Measurements from ENCODE around the gene NR1H3.

NR1H3 gene

DNA sequence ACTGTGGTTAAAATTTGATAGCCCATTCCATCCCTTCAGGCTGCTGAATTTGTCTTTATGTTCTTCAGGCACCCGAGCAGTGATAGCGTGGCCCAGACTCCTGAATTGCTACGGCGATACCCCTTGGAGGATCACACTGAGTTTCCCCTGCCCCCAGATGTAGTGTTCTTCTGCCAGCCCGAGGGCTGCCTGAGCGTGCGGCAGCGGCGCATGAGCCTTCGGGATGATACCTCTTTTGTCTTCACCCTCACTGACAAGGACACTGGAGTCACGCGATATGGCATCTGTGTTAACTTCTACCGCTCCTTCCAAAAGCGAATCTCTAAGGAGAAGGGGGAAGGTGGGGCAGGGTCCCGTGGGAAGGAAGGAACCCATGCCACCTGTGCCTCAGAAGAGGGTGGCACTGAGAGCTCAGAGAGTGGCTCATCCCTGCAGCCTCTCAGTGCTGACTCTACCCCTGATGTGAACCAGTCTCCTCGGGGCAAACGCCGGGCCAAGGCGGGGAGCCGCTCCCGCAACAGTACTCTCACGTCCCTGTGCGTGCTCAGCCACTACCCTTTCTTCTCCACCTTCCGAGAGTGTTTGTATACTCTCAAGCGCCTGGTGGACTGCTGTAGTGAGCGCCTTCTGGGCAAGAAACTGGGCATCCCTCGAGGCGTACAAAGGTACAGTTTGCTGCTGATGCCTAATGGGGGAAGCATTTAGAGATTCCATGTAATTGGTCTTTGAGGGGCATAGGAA is 16.9 kb downstream of the NR1H3 start:
- Histone ChIP-seq H3K27me3 (ENCODE audit: control insufficient read depth in 5 of 5, insufficient read depth in 4 of 5, low read length in 5 of 5) (no peaks in the 10 kb centered on the region), H3K4me3 (ENCODE audit: low read depth in 1 of 5, low read length in 5 of 5) (no peak overlapping the region), H3K4me1 (ENCODE audit: control insufficient read depth in 5 of 5, insufficient read depth in 5 of 5, low read length in 5 of 5) (peaks cover 0 to 21% (median 20%) of the 10 kb centered on the region in 5 donors), H3K9me3 (ENCODE audit: control insufficient read depth in 5 of 5, low read length in 5 of 5) (no peaks in the 10 kb centered on the region), H3K9ac (ENCODE audit: low read length in 5 of 5) (no peak overlapping the region), H3K36me3 (ENCODE audit: control insufficient read depth in 5 of 5, insufficient read depth in 5 of 5, low read length in 5 of 5) (peaks cover 25 to 55% (median 51%) of the 10 kb centered on the region in 5 donors), H3K27ac (ENCODE audit: low read depth, low read length) (no peak overlapping the region)

- H3K9me3 ChIP-seq (ENCODE audit: control insufficient read depth in 5 of 5, low read length in 5 of 5) = no peaks in the 10 kb centered on the region
- H3K4me3 ChIP-seq (ENCODE audit: low read depth in 1 of 5, low read length in 5 of 5) = no peak overlapping the region
- H3K9ac ChIP-seq (ENCODE audit: low read length in 5 of 5) = no peak overlapping the region
- H3K36me3 ChIP-seq (ENCODE audit: control insufficient read depth in 5 of 5, insufficient read depth in 5 of 5, low read length in 5 of 5) = peaks cover 31 to 77% (median 69%) of the 10 kb centered on the region in 5 donors
- H3K4me1 ChIP-seq (ENCODE audit: control insufficient read depth in 5 of 5, insufficient read depth in 5 of 5, low read length in 5 of 5) = peaks cover 0 to 5% (median 5%) of the 10 kb centered on the region in 5 donors
- no peaks in the 10 kb centered on the region for H3K27me3 ChIP-seq (ENCODE audit: control insufficient read depth in 5 of 5, insufficient read depth in 4 of 5, low read length in 5 of 5)
- no peak overlapping the region for H3K27ac ChIP-seq (ENCODE audit: low read depth, low read length)
Observed at GRCh38 chr11:47276923-47277322, 19.1 kb downstream of the NR1H3 start.

- H3K4me1 ChIP-seq (ENCODE audit: control insufficient read depth in 5 of 5, insufficient read depth in 5 of 5, low read length in 5 of 5) = no peaks in the 10 kb centered on the region
- no peaks in the 10 kb centered on the region for H3K27me3 ChIP-seq (ENCODE audit: control insufficient read depth in 5 of 5, insufficient read depth in 4 of 5, low read length in 5 of 5)
- H3K9ac ChIP-seq (ENCODE audit: low read length in 5 of 5) = no peak overlapping the region
- no peak overlapping the region for H3K4me3 ChIP-seq (ENCODE audit: low read depth in 1 of 5, low read length in 5 of 5)
- peaks cover 31 to 86% (median 78%) of the 10 kb centered on the region in 5 donors for H3K36me3 ChIP-seq (ENCODE audit: control insufficient read depth in 5 of 5, insufficient read depth in 5 of 5, low read length in 5 of 5)
- no peak overlapping the region for H3K27ac ChIP-seq (ENCODE audit: low read depth, low read length)
- no peaks in the 10 kb centered on the region for H3K9me3 ChIP-seq (ENCODE audit: control insufficient read depth in 5 of 5, low read length in 5 of 5)
Observed at GRCh38 chr11:47278058-47278457, 20.3 kb downstream of the NR1H3 start.

DNA sequence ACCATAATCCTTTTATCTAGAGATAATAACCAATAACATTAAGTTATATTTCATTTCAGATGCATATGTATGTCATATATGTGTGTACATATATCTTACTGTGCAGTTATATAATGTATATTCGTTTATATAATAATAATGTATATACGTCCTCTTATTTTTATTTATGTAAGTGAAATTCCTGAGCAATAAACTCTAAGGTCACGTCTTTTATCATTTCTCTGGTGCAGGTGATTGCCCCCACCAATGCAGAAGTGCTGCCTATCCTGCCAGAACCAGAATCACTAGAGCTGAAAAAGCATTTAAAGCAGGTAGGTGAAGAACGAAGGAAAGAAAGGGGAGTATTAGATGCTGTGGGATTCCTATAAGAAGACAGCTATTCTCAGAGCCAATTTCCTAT is 21.0 kb downstream of the NR1H3 start:
- Histone ChIP-seq H3K9ac (ENCODE audit: low read length in 5 of 5) (no peak overlapping the region), H3K4me1 (ENCODE audit: control insufficient read depth in 5 of 5, insufficient read depth in 5 of 5, low read length in 5 of 5) (no peaks in the 10 kb centered on the region), H3K4me3 (ENCODE audit: low read depth in 1 of 5, low read length in 5 of 5) (no peak overlapping the region), H3K27me3 (ENCODE audit: control insufficient read depth in 5 of 5, insufficient read depth in 4 of 5, low read length in 5 of 5) (no peaks in the 10 kb centered on the region), H3K27ac (ENCODE audit: low read depth, low read length) (no peak overlapping the region), H3K9me3 (ENCODE audit: control insufficient read depth in 5 of 5, low read length in 5 of 5) (no peaks in the 10 kb centered on the region), H3K36me3 (ENCODE audit: control insufficient read depth in 5 of 5, insufficient read depth in 5 of 5, low read length in 5 of 5) (peaks cover 31 to 92% (median 78%) of the 10 kb centered on the region in 5 donors)

- Histone ChIP-seq H3K27me3 (ENCODE audit: control insufficient read depth in 5 of 5, insufficient read depth in 4 of 5, low read length in 5 of 5) (no peaks in the 10 kb centered on the region), H3K4me3 (ENCODE audit: low read depth in 1 of 5, low read length in 5 of 5) (no peak overlapping the region), H3K4me1 (ENCODE audit: control insufficient read depth in 5 of 5, insufficient read depth in 5 of 5, low read length in 5 of 5) (no peaks in the 10 kb centered on the region), H3K9ac (ENCODE audit: low read length in 5 of 5) (no peak overlapping the region), H3K9me3 (ENCODE audit: control insufficient read depth in 5 of 5, low read length in 5 of 5) (no peaks in the 10 kb centered on the region), H3K36me3 (ENCODE audit: control insufficient read depth in 5 of 5, insufficient read depth in 5 of 5, low read length in 5 of 5) (peaks cover 31 to 96% (median 84%) of the 10 kb centered on the region in 5 donors), H3K27ac (ENCODE audit: low read depth, low read length) (no peak overlapping the region)
Observed at GRCh38 chr11:47280099-47280498, 22.3 kb downstream of the NR1H3 start.

DNA sequence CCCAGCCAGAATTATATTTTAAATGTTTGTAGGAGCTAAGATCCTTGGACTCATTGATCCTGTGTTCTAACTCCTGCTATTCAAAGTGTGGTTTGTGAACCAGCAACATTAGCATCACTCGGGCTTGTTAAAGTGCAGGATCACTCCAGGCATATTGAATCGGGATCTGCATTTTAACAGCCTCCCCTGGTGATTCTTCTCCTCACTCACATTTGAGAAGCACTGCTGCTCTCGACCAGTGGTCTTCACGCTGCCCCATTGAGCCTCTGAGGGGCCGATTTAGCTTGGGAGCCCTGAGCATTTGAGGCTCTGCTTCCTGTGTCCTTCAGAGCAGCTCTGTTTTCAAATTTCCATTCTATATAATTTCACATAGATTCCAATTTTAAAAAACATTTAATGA is 23.1 kb downstream of the NR1H3 start:
- Histone ChIP-seq H3K9ac (ENCODE audit: low read length in 5 of 5) (no peak overlapping the region), H3K4me1 (ENCODE audit: control insufficient read depth in 5 of 5, insufficient read depth in 5 of 5, low read length in 5 of 5) (no peaks in the 10 kb centered on the region), H3K27me3 (ENCODE audit: control insufficient read depth in 5 of 5, insufficient read depth in 4 of 5, low read length in 5 of 5) (no peaks in the 10 kb centered on the region), H3K36me3 (ENCODE audit: control insufficient read depth in 5 of 5, insufficient read depth in 5 of 5, low read length in 5 of 5) (peaks cover 32 to 96% (median 85%) of the 10 kb centered on the region in 5 donors), H3K9me3 (ENCODE audit: control insufficient read depth in 5 of 5, low read length in 5 of 5) (no peaks in the 10 kb centered on the region), H3K27ac (ENCODE audit: low read depth, low read length) (no peak overlapping the region), H3K4me3 (ENCODE audit: low read depth in 1 of 5, low read length in 5 of 5) (no peak overlapping the region)

DNA sequence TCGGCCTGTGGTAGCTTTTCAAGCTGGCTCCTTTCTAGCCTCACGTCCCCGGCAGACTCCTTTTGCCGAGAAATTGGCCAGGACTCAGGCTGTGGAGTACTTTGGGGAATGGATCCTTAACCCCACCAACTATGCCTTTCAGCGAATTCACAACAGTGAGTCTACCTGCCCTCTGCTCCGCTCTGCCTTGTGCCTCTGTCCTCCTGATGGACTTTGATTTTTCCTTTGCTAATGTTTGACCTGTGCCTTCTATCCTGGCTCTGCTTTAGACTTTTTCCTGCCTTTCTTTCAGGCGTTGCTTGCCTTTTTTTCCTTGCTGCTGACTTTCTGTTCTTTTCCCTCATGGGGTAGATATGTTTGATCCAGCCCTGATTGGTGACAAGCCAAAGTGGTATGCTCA is 24.7 kb downstream of the NR1H3 start:
- Histone ChIP-seq H3K9me3 (ENCODE audit: control insufficient read depth in 5 of 5, low read length in 5 of 5) (no peaks in the 10 kb centered on the region), H3K27ac (ENCODE audit: low read depth, low read length) (no peak overlapping the region), H3K9ac (ENCODE audit: low read length in 5 of 5) (no peak overlapping the region), H3K4me3 (ENCODE audit: low read depth in 1 of 5, low read length in 5 of 5) (no peak overlapping the region), H3K27me3 (ENCODE audit: control insufficient read depth in 5 of 5, insufficient read depth in 4 of 5, low read length in 5 of 5) (no peaks in the 10 kb centered on the region), H3K36me3 (ENCODE audit: control insufficient read depth in 5 of 5, insufficient read depth in 5 of 5, low read length in 5 of 5) (peaks cover 28 to 96% (median 80%) of the 10 kb centered on the region in 5 donors), H3K4me1 (ENCODE audit: control insufficient read depth in 5 of 5, insufficient read depth in 5 of 5, low read length in 5 of 5) (no peaks in the 10 kb centered on the region)

DNA sequence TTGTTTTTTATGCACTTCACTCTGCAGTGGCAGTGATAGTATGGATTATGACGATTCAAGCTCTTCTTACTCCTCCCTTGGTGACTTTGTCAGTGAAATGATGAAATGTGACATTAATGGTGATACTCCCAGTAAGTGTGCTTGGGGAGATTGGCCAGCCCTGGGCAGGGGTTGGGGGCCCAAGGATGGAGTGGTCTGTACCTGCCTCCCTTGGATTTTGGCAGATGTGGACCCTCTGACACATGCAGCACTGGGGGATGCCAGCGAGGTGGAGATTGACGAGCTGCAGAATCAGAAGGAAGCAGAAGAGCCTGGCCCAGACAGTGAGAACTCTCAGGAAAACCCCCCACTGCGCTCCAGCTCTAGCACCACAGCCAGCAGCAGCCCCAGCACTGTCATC is 26.4 kb downstream of the NR1H3 start:
- Histone ChIP-seq H3K36me3 (ENCODE audit: control insufficient read depth in 5 of 5, insufficient read depth in 5 of 5, low read length in 5 of 5) (peaks cover 15 to 95% (median 78%) of the 10 kb centered on the region in 5 donors), H3K4me1 (ENCODE audit: control insufficient read depth in 5 of 5, insufficient read depth in 5 of 5, low read length in 5 of 5) (no peaks in the 10 kb centered on the region), H3K27ac (ENCODE audit: low read depth, low read length) (no peak overlapping the region), H3K9me3 (ENCODE audit: control insufficient read depth in 5 of 5, low read length in 5 of 5) (no peaks in the 10 kb centered on the region), H3K27me3 (ENCODE audit: control insufficient read depth in 5 of 5, insufficient read depth in 4 of 5, low read length in 5 of 5) (no peaks in the 10 kb centered on the region), H3K4me3 (ENCODE audit: low read depth in 1 of 5, low read length in 5 of 5) (no peak overlapping the region), H3K9ac (ENCODE audit: low read length in 5 of 5) (no peak overlapping the region)

- Histone ChIP-seq H3K27ac (ENCODE audit: low read depth, low read length) (no peak overlapping the region), H3K36me3 (ENCODE audit: control insufficient read depth in 5 of 5, insufficient read depth in 5 of 5, low read length in 5 of 5) (peaks cover 10 to 96% (median 82%) of the 10 kb centered on the region in 5 donors), H3K4me3 (ENCODE audit: low read depth in 1 of 5, low read length in 5 of 5) (no peak overlapping the region)
Observed at GRCh38 chr11:47285969-47286770, 28.4 kb downstream of the NR1H3 start.

GRCh38 chr11:47288066-47288465 is 30.3 kb downstream of the NR1H3 start:
- H3K27ac ChIP-seq (ENCODE audit: low read depth, low read length) = no peak overlapping the region

More at GRCh38 chr11:47285969-47286770, 28.4 kb downstream of the NR1H3 start:
- no peak overlapping the region for H3K9ac ChIP-seq (ENCODE audit: low read length in 5 of 5)
- no peaks in the 10 kb centered on the region for H3K9me3 ChIP-seq (ENCODE audit: control insufficient read depth in 5 of 5, low read length in 5 of 5)
- H3K4me1 ChIP-seq (ENCODE audit: control insufficient read depth in 5 of 5, insufficient read depth in 5 of 5, low read length in 5 of 5) = no peaks in the 10 kb centered on the region
- no peaks in the 10 kb centered on the region for H3K27me3 ChIP-seq (ENCODE audit: control insufficient read depth in 5 of 5, insufficient read depth in 4 of 5, low read length in 5 of 5)

More at GRCh38 chr11:47288066-47288465, 30.3 kb downstream of the NR1H3 start:
- no peaks in the 10 kb centered on the region for H3K27me3 ChIP-seq (ENCODE audit: control insufficient read depth in 5 of 5, insufficient read depth in 4 of 5, low read length in 5 of 5)
- no peak overlapping the region for H3K4me3 ChIP-seq (ENCODE audit: low read depth in 1 of 5, low read length in 5 of 5)
- H3K9me3 ChIP-seq (ENCODE audit: control insufficient read depth in 5 of 5, low read length in 5 of 5) = no peaks in the 10 kb centered on the region
- peaks cover 20 to 98% (median 85%) of the 10 kb centered on the region in 5 donors for H3K36me3 ChIP-seq (ENCODE audit: control insufficient read depth in 5 of 5, insufficient read depth in 5 of 5, low read length in 5 of 5)
- H3K4me1 ChIP-seq (ENCODE audit: control insufficient read depth in 5 of 5, insufficient read depth in 5 of 5, low read length in 5 of 5) = no peaks in the 10 kb centered on the region
- H3K9ac ChIP-seq (ENCODE audit: low read length in 5 of 5) = no peak overlapping the region
